HepG2 (cell line): ENCODE measurements around the gene QRICH2. TPM values are rescaled to one million over a fixed set of nuclear protein-coding genes. Genes with fewer than 3 reads are reported as not detected.

Experiments
- ATAC-seq: fragments of 200-7000 bp; cut with Tn5 transposase; 3 replicates; pipeline ENCODE4 v1.9.1; 2020; ENCODE audit warnings: mild to moderate bottlenecking, moderate library complexity
- BruUV-seq: library from RNA; stranded (reverse); fragments of 400-500 nt; replicated peaks from 2 replicates; lab custom pipeline; 2021; lab: Mats Ljungman, UMichigan
- CTCF ChIA-PET: fragments of 300-600 bp; formaldehyde crosslinking; extraction: SDS; loops from one replicate; lab custom pipeline; 2021; ENCODE audit warnings: low total read pairs, inconsistent platforms, low intra/inter-chr PET ratio; lab: Yijun Ruan, JAX
- POLR2A ChIA-PET: fragments of 350-600 bp; sonication (Branson Sonifier 250); formaldehyde crosslinking; loops from one replicate; lab custom pipeline; 2020; ENCODE audit warnings: antibody characterized with exemption, inconsistent platforms; lab: Yijun Ruan, JAX
- DNase-seq: peaks from one replicate; pipeline ENCODE4 v3.0.0-alpha.2; 2015; ENCODE audit warnings: low spot score
- FAIRE-seq: peaks from 3 replicates; lab custom pipeline; 2011; peaks lifted over from hg19 to GRCh38; lab: Jason Lieb, UNC
- H2AFZ ChIP-seq: one replicate; pipeline ENCODE4 v1.6.1; 2011; ENCODE audit warnings: low read length, inconsistent platforms
- H3K27ac ChIP-seq: fragments of 300-600 bp; 3 replicates; pipeline ENCODE4 v1.8.0; 2011; ENCODE audit warnings: mixed run types, mild to moderate bottlenecking, mixed read lengths, low read length, inconsistent platforms; ENCODE audit not compliant: insufficient read depth; ENCODE audit errors: extremely low read length
- H3K27me3 ChIP-seq, 2 experiments: fragments of 200-600 bp in 1 of 2; 2 replicates in 1 of 2; 3 replicates in 1 of 2; pipeline versions ENCODE4 v1.6.0 to v1.8.0; 2011; ENCODE audit warnings: low read length in 2 of 2, mild to moderate bottlenecking in 2 of 2, moderate library complexity in 2 of 2, inconsistent platforms in 1 of 2; ENCODE audit not compliant: insufficient read depth in 2 of 2, control insufficient read depth in 1 of 2
- H3K36me3 ChIP-seq, 2 experiments: fragments of 200-600 bp in 1 of 2; replicated peaks in 1 of 2; 2 replicates in 1 of 2; 3 replicates in 1 of 2; pipeline versions ENCODE4 v1.5.1 to v1.8.0; 2011; ENCODE audit warnings: low read length in 2 of 2, inconsistent platforms in 1 of 2; ENCODE audit not compliant: insufficient read depth in 2 of 2, control insufficient read depth in 1 of 2
- H3K4me1 ChIP-seq: 2 replicates; pipeline ENCODE4 v1.5.1; 2012; ENCODE audit warnings: low read length, inconsistent platforms; ENCODE audit not compliant: insufficient read depth
- H3K4me2 ChIP-seq: 2 replicates; pipeline ENCODE4 v1.6.0; 2011; ENCODE audit warnings: low read depth, low read length, inconsistent platforms
- H3K4me3 ChIP-seq, 3 experiments: fragments of 200-600 bp in 1 of 3; sonication (generic), shearing (Covaris generic) in 1 of 3; replicated peaks in 1 of 3; 2 replicates each; pipeline ENCODE4 v1.5.1; 2011 to 2016; ENCODE audit warnings: low read length in 3 of 3, inconsistent platforms in 2 of 3, low read depth in 2 of 3, mild to moderate bottlenecking in 2 of 3, control low read depth in 1 of 3, mixed read lengths in 1 of 3; ENCODE audit not compliant: insufficient read depth in 1 of 3
- H3K79me2 ChIP-seq: one replicate; pipeline ENCODE4 v1.6.1; 2011; ENCODE audit warnings: low read length, inconsistent platforms; ENCODE audit not compliant: insufficient read depth
- H3K9ac ChIP-seq: 2 replicates; pipeline ENCODE4 v1.6.0; 2011; ENCODE audit warnings: mild to moderate bottlenecking, low read depth, low read length, inconsistent platforms; ENCODE audit not compliant: insufficient read depth
- H3K9me3 ChIP-seq: 2 replicates; pipeline ENCODE4 v1.5.1; 2012; ENCODE audit warnings: mild to moderate bottlenecking, low read length
- H4K20me1 ChIP-seq: 2 replicates; pipeline ENCODE4 v1.6.0; 2011; ENCODE audit warnings: inconsistent platforms, mild to moderate bottlenecking, low read length, moderate library complexity; ENCODE audit not compliant: insufficient read depth
- CHD4 ChIP-seq: fragments of 200-600 bp; sonication (generic); IDR thresholded peaks from 2 replicates; pipeline ENCODE4 v1.7.0; 2017; ENCODE audit warnings: mild to moderate bottlenecking, low read length, borderline replicate concordance
- CREB1 ChIP-seq, 2 experiments: fragments of 450-650 bp in 1 of 2; IDR thresholded peaks; 2 replicates each; pipeline ENCODE4 v1.6.1; 2016 to 2017; ENCODE audit warnings: control low read depth in 1 of 2, mild to moderate bottlenecking in 1 of 2, missing compliant biosample characterization in 1 of 2, missing genetic modification characterization in 1 of 2
- DNMT3B ChIP-seq: conservative IDR thresholded peaks from 2 replicates; pipeline ENCODE4 v1.6.1; 2016; ENCODE audit warnings: missing biosample characterization, control low read depth
- HNRNPLL ChIP-seq: fragments of 200-400 bp; formaldehyde crosslinking; IDR thresholded peaks from 2 replicates; pipeline ENCODE4 v1.6.1; 2017; ENCODE audit warnings: mild to moderate bottlenecking, low read depth, low read length; ENCODE audit not compliant: poor library complexity, severe bottlenecking
- SATB2 ChIP-seq: sonication (generic); formaldehyde crosslinking; IDR thresholded peaks from 2 replicates; pipeline ENCODE4 v1.5.0; 2020; ENCODE audit warnings: missing genetic modification reagents
- SOX13 ChIP-seq, 3 experiments: fragments of 450-650 bp in 1 of 3; sonication (generic) in 1 of 3; formaldehyde crosslinking in 1 of 3; IDR thresholded peaks in 2 of 3; conservative IDR thresholded peaks in 1 of 3; 2 replicates each; pipeline versions ENCODE4 v1.5.0 to v1.6.1; 2016 to 2020; ENCODE audit warnings: antibody characterized with exemption in 1 of 3, mild to moderate bottlenecking in 1 of 3, missing compliant biosample characterization in 1 of 3, missing genetic modification reagents in 1 of 3, moderate library complexity in 1 of 3
- ZNF121 ChIP-seq: sonication (generic); formaldehyde crosslinking; IDR thresholded peaks from 2 replicates; pipeline ENCODE4 v1.5.0; 2020; ENCODE audit warnings: mild to moderate bottlenecking, missing genetic modification reagents
- ZNF232 ChIP-seq: sonication (generic); formaldehyde crosslinking; IDR thresholded peaks from 2 replicates; pipeline ENCODE4 v1.4.0; 2020; ENCODE audit warnings: missing genetic modification reagents, borderline replicate concordance
- ZNF768 ChIP-seq: sonication (generic); formaldehyde crosslinking; IDR thresholded peaks from 2 replicates; pipeline ENCODE4 v1.4.0; 2020; ENCODE audit warnings: missing genetic modification reagents
- WGBS: methylation state at CpG from one replicate; pipeline ENCODE4 v1.1.6; 2017; ENCODE audit warnings: low lambda C conversion rate; 5-methylcytosine and 5-hydroxymethylcytosine counted together
- in situ Hi-C: cut with HindIII; loops from 2 replicates; pipeline ENCODE4 v1.10.0; 2017; ENCODE audit warnings: low pct_unique_long_range_greater_than_20kb; ENCODE audit not compliant: extremely low pct_ligation_motif_present
- intact Hi-C: fragments of 100-400 bp; cut with micrococcal nuclease; formaldehyde crosslinking; loops from one replicate; pipeline ENCODE4 v1.10.0; 2022; ENCODE audit not compliant: unreplicated experiment
- polyA plus RNA-seq, 8 experiments: library from polyadenylated mRNA; depleted of rRNA in 3 of 8; stranded (reverse) in 7 of 8; unstranded in 1 of 8; fragments of >200 nt; fragmentation: Illumina TruSeq in 4 of 8; extraction: Trizol in 4 of 8; gene quantifications; 2 replicates each; pipeline versions ENCODE4 v1.2.1 to v1.2.3, GENCODE V29; 2011 to 2016; ENCODE audit warnings: low read depth in 4 of 8, missing spikeins in 1 of 8, mixed read lengths in 1 of 8; ENCODE audit not compliant: insufficient read depth in 1 of 8
- total RNA-seq, 5 experiments: library from RNA; depleted of rRNA; stranded (reverse); fragments of >200 nt; fragmentation: Illumina TruSeq; extraction: Trizol; gene quantifications; 2 replicates each; pipeline ENCODE4 v1.2.3, GENCODE V29; 2016; ENCODE audit warnings: low read depth in 1 of 5
- TF ChIP-seq, protein P1 (sequence below): sonication (generic); formaldehyde crosslinking; IDR thresholded peaks from 2 replicates; pipeline ENCODE4 v1.9.0; 2022; ENCODE audit warnings: low read depth, missing genetic modification reagents
- TF ChIP-seq, protein P2 (sequence below), 2 experiments: fragments of 450-650 bp in 1 of 2; sonication (generic) in 1 of 2; formaldehyde crosslinking; IDR thresholded peaks; 2 replicates each; pipeline versions ENCODE4 v1.5.0 to v1.8.0; 2020 to 2022; ENCODE audit warnings: mild to moderate bottlenecking in 1 of 2, missing genetic modification reagents in 1 of 2
- TF ChIP-seq, protein P3 (sequence below): sonication (generic); formaldehyde crosslinking; IDR thresholded peaks from 2 replicates; pipeline ENCODE4 v1.5.0; 2020; ENCODE audit warnings: missing genetic modification reagents, mild to moderate bottlenecking, borderline replicate concordance
- TF ChIP-seq, protein P4 (sequence below): sonication (generic); formaldehyde crosslinking; IDR thresholded peaks from 2 replicates; pipeline ENCODE4 v1.5.0; 2020; ENCODE audit warnings: mild to moderate bottlenecking, missing genetic modification reagents, moderate library complexity
- TF ChIP-seq, protein P5 (sequence below): sonication (generic); formaldehyde crosslinking; IDR thresholded peaks from 2 replicates; pipeline ENCODE4 v1.5.1; 2020; ENCODE audit warnings: missing genetic modification reagents, mild to moderate bottlenecking, borderline replicate concordance

Gene QRICH2
- total and polyA plus RNA-seq, 2 of the 13 experiments (the other 11 are each of a cell fraction or from before 2014, with no cell fraction given): 3.7 to 5.7 TPM

DNA sequence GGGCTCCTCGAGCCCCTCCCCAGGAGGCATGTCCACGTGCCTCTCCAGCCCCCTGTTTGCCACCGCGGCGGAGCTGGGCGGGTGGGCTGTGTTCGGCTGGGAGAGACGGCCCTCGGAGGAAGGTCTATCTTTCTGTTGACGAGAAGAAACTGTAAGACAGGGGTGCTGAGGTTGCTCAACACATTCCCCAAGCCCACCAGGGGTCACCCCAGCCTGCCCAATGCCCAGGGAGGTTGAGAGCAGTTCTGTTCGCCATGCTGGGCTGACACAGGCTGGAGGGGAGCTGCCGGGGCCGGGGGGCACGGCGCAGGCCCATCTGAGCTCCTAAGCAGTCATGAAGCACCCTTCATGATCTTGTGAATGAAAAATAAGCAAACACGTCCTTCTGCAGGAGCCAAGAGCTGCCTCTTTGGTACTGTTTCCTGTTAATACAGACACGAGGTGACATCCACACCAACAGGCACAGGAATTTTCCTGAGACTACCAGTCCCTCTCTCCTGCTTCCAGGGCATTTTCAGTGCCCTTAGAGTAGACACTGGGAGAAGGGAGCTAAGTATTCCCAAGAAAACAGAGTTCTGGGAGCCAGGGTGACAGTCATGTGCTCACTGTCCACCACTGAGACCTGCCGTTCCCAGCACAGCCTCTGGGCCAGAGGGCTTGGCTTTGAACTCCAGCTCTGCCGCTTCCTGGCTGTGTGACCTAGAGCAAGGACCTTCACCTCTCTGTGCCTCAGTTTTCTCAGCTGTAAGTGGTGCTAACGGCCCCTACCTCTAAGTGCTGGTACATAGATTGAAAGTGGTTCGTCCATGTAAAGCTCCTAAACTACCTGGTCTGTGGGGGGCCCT, 33.7 kb downstream of the QRICH2 start:
- H3K9me3 ChIP-seq: no peaks in the 10 kb centered on the region
- H3K4me2 ChIP-seq: no peak overlapping the region
- ChIA-PET POLR2A (interaction anchor here (0.7 to 1.5 kb wide), 4 partner anchors 8 to 36 kb away, joined by 3 to 10 read pairs (median 4); partner anchors contain the start of gene UBALD2), CTCF (no interaction called here)
- no peaks in the 10 kb centered on the region; the same call in 1 of the 2 replicates for H4K20me1 ChIP-seq
- intact Hi-C loops (loop anchor here (10.0 kb wide), 1 partner anchor 90 kb away; no protein-coding TSS in a partner anchor), in situ Hi-C loops (no loop called here)
- 59% methylated on average over 20 of the region's 21 CpGs for WGBS
- H3K27ac ChIP-seq: no peak overlapping the region
- H3K9ac ChIP-seq: no peak overlapping the region
- FAIRE-seq (no peak), DNase-seq (no peak), ATAC-seq (peak; percentile 3)
- H3K36me3 ChIP-seq: peaks cover 4 to 7% of the 10 kb centered on the region in 2 experiments; a peak in 3 of 5 replicates
- H3K4me3 ChIP-seq: no peak overlapping the region
- peaks cover 18% of the 10 kb centered on the region for H3K4me1 ChIP-seq
- no TSS peak for BruUV-seq
- H3K79me2 ChIP-seq: peaks cover 1% of the 10 kb centered on the region
- no peaks in the 10 kb centered on the region for H3K27me3 ChIP-seq
- no peak overlapping the region for H2AFZ ChIP-seq
- TF ChIP-seq, protein P1, sequence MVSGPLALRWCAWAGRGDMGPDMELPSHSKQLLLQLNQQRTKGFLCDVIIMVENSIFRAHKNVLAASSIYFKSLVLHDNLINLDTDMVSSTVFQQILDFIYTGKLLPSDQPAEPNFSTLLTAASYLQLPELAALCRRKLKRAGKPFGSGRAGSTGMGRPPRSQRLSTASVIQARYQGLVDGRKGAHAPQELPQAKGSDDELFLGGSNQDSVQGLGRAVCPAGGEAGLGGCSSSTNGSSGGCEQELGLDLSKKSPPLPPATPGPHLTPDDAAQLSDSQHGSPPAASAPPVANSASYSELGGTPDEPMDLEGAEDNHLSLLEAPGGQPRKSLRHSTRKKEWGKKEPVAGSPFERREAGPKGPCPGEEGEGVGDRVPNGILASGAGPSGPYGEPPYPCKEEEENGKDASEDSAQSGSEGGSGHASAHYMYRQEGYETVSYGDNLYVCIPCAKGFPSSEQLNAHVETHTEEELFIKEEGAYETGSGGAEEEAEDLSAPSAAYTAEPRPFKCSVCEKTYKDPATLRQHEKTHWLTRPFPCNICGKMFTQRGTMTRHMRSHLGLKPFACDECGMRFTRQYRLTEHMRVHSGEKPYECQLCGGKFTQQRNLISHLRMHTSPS: no peak
- no peak for TF ChIP-seq SATB2 (CRISPR knock-in tag)
- TF ChIP-seq, protein P2, sequence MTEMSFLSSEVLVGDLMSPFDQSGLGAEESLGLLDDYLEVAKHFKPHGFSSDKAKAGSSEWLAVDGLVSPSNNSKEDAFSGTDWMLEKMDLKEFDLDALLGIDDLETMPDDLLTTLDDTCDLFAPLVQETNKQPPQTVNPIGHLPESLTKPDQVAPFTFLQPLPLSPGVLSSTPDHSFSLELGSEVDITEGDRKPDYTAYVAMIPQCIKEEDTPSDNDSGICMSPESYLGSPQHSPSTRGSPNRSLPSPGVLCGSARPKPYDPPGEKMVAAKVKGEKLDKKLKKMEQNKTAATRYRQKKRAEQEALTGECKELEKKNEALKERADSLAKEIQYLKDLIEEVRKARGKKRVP (CRISPR knock-in tag; IDR thresholded peaks at IDR 0.05): no peak
- peak; percentile 4 for TF ChIP-seq HNRNPLL
- no peak for TF ChIP-seq SOX13 (IDR thresholded peaks at IDR 0.05)
- TF ChIP-seq SOX13 (CRISPR knock-in tag; conservative IDR thresholded peaks at IDR 0.05 in 1 of 2, IDR thresholded peaks at IDR 0.05 in 1 of 2): no peak
- no peak for TF ChIP-seq ZNF121 (CRISPR knock-in tag)
- TF ChIP-seq, protein P3, sequence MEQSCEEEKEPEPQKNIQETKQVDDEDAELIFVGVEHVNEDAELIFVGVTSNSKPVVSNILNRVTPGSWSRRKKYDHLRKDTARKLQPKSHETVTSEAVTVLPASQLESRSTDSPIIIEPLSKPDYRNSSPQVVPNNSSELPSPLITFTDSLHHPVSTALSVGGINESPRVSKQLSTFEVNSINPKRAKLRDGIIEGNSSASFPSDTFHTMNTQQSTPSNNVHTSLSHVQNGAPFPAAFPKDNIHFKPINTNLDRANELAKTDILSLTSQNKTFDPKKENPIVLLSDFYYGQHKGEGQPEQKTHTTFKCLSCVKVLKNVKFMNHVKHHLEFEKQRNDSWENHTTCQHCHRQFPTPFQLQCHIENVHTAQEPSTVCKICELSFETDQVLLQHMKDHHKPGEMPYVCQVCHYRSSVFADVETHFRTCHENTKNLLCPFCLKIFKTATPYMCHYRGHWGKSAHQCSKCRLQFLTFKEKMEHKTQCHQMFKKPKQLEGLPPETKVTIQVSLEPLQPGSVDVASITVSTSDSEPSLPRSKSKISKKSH: 0 out of 2 replicates have a peak, but pooled peaks have one; percentile 10
- no peak for TF ChIP-seq CHD4
- TF ChIP-seq DNMT3B (CRISPR knock-in tag): no peak
- TF ChIP-seq, protein P4, sequence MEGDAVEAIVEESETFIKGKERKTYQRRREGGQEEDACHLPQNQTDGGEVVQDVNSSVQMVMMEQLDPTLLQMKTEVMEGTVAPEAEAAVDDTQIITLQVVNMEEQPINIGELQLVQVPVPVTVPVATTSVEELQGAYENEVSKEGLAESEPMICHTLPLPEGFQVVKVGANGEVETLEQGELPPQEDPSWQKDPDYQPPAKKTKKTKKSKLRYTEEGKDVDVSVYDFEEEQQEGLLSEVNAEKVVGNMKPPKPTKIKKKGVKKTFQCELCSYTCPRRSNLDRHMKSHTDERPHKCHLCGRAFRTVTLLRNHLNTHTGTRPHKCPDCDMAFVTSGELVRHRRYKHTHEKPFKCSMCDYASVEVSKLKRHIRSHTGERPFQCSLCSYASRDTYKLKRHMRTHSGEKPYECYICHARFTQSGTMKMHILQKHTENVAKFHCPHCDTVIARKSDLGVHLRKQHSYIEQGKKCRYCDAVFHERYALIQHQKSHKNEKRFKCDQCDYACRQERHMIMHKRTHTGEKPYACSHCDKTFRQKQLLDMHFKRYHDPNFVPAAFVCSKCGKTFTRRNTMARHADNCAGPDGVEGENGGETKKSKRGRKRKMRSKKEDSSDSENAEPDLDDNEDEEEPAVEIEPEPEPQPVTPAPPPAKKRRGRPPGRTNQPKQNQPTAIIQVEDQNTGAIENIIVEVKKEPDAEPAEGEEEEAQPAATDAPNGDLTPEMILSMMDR (CRISPR knock-in tag): 0 out of 2 replicates have a peak, but pooled peaks have one; percentile 6
- TF ChIP-seq CREB1 (IDR thresholded peaks at IDR 0.05): no peak
- TF ChIP-seq CREB1 (CRISPR knock-in tag; IDR thresholded peaks at IDR 0.05): no peak
- peak; percentile 99 for TF ChIP-seq ZNF768
- no peak for TF ChIP-seq ZNF232 (CRISPR knock-in tag)
- TF ChIP-seq, protein P5, sequence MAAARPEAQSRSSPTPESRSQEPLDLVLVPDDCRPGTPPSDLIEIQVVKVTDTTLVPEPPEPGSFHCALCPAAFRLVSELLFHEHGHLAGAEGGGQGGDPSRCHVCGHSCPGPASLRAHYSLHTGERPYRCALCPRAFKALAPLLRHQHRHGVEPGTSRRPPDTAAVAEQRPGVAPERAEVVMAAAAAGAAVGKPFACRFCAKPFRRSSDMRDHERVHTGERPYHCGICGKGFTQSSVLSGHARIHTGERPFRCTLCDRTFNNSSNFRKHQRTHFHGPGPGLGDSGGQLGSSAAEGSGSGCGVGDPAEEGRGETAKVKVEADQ: no peak
